HepG2 (cell line): Measurements from ENCODE around the gene PTAR1. TPM values are rescaled to one million over a fixed set of nuclear protein-coding genes. Genes with fewer than 3 reads are reported as not detected.

Experiments
- ATAC-seq: fragments of 200-7000 bp; cut with Tn5 transposase; 3 replicates; pipeline ENCODE4 v1.9.1; 2020; ENCODE audit warnings: mild to moderate bottlenecking, moderate library complexity
- BruUV-seq: library from RNA; stranded (reverse); fragments of 400-500 nt; replicated peaks from 2 replicates; lab custom pipeline; 2021; lab: Mats Ljungman, UMichigan
- CTCF ChIA-PET: fragments of 300-600 bp; formaldehyde crosslinking; extraction: SDS; loops from one replicate; lab custom pipeline; 2021; ENCODE audit warnings: low total read pairs, inconsistent platforms, low intra/inter-chr PET ratio; lab: Yijun Ruan, JAX
- POLR2A ChIA-PET: fragments of 350-600 bp; sonication (Branson Sonifier 250); formaldehyde crosslinking; loops from one replicate; lab custom pipeline; 2020; ENCODE audit warnings: antibody characterized with exemption, inconsistent platforms; lab: Yijun Ruan, JAX
- DNase-seq: peaks from one replicate; pipeline ENCODE4 v3.0.0-alpha.2; 2015; ENCODE audit warnings: low spot score
- FAIRE-seq: peaks from 3 replicates; lab custom pipeline; 2011; peaks lifted over from hg19 to GRCh38; lab: Jason Lieb, UNC
- H2AFZ ChIP-seq: one replicate; pipeline ENCODE4 v1.6.1; 2011; ENCODE audit warnings: low read length, inconsistent platforms
- H3K27ac ChIP-seq: fragments of 300-600 bp; 3 replicates; pipeline ENCODE4 v1.8.0; 2011; ENCODE audit warnings: mixed run types, mild to moderate bottlenecking, mixed read lengths, low read length, inconsistent platforms; ENCODE audit not compliant: insufficient read depth; ENCODE audit errors: extremely low read length
- H3K27me3 ChIP-seq, 2 experiments: fragments of 200-600 bp in 1 of 2; 2 replicates in 1 of 2; 3 replicates in 1 of 2; pipeline versions ENCODE4 v1.6.0 to v1.8.0; 2011; ENCODE audit warnings: low read length in 2 of 2, mild to moderate bottlenecking in 2 of 2, moderate library complexity in 2 of 2, inconsistent platforms in 1 of 2; ENCODE audit not compliant: insufficient read depth in 2 of 2, control insufficient read depth in 1 of 2
- H3K36me3 ChIP-seq, 2 experiments: fragments of 200-600 bp in 1 of 2; replicated peaks in 1 of 2; 2 replicates in 1 of 2; 3 replicates in 1 of 2; pipeline versions ENCODE4 v1.5.1 to v1.8.0; 2011; ENCODE audit warnings: low read length in 2 of 2, inconsistent platforms in 1 of 2; ENCODE audit not compliant: insufficient read depth in 2 of 2, control insufficient read depth in 1 of 2
- H3K4me1 ChIP-seq: 2 replicates; pipeline ENCODE4 v1.5.1; 2012; ENCODE audit warnings: low read length, inconsistent platforms; ENCODE audit not compliant: insufficient read depth
- H3K4me2 ChIP-seq: 2 replicates; pipeline ENCODE4 v1.6.0; 2011; ENCODE audit warnings: low read depth, low read length, inconsistent platforms
- H3K4me3 ChIP-seq, 3 experiments: fragments of 200-600 bp in 1 of 3; sonication (generic), shearing (Covaris generic) in 1 of 3; replicated peaks in 1 of 3; 2 replicates each; pipeline ENCODE4 v1.5.1; 2011 to 2016; ENCODE audit warnings: low read length in 3 of 3, inconsistent platforms in 2 of 3, low read depth in 2 of 3, mild to moderate bottlenecking in 2 of 3, control low read depth in 1 of 3, mixed read lengths in 1 of 3; ENCODE audit not compliant: insufficient read depth in 1 of 3
- H3K79me2 ChIP-seq: one replicate; pipeline ENCODE4 v1.6.1; 2011; ENCODE audit warnings: low read length, inconsistent platforms; ENCODE audit not compliant: insufficient read depth
- H3K9ac ChIP-seq: 2 replicates; pipeline ENCODE4 v1.6.0; 2011; ENCODE audit warnings: mild to moderate bottlenecking, low read depth, low read length, inconsistent platforms; ENCODE audit not compliant: insufficient read depth
- H3K9me3 ChIP-seq: 2 replicates; pipeline ENCODE4 v1.5.1; 2012; ENCODE audit warnings: mild to moderate bottlenecking, low read length
- H4K20me1 ChIP-seq: 2 replicates; pipeline ENCODE4 v1.6.0; 2011; ENCODE audit warnings: inconsistent platforms, mild to moderate bottlenecking, low read length, moderate library complexity; ENCODE audit not compliant: insufficient read depth
- EP300 ChIP-seq, 3 experiments: sonication (generic) in 1 of 3; formaldehyde crosslinking in 1 of 3; IDR thresholded peaks; 2 replicates each; pipeline versions ENCODE4 v1.5.1 to v1.6.1; 2011 to 2020; ENCODE audit warnings: low read depth in 2 of 3, low read length in 2 of 3, borderline replicate concordance in 1 of 3, improper control_type of control experiment in 1 of 3, mild to moderate bottlenecking in 1 of 3, missing genetic modification reagents in 1 of 3, moderate library complexity in 1 of 3
- PCBP2 ChIP-seq: fragments of 200-400 bp; formaldehyde crosslinking; optimal IDR thresholded peaks from 2 replicates; pipeline ENCODE3; 2018; ENCODE audit warnings: low read length, low read depth; ENCODE audit not compliant: poor library complexity, severe bottlenecking
- TBP ChIP-seq: sonication (generic); formaldehyde crosslinking; IDR thresholded peaks from 2 replicates; pipeline ENCODE4 v1.5.0; 2020; ENCODE audit warnings: missing genetic modification reagents
- WGBS: methylation state at CpG from one replicate; pipeline ENCODE4 v1.1.6; 2017; ENCODE audit warnings: low lambda C conversion rate; 5-methylcytosine and 5-hydroxymethylcytosine counted together
- in situ Hi-C: cut with HindIII; loops from 2 replicates; pipeline ENCODE4 v1.10.0; 2017; ENCODE audit warnings: low pct_unique_long_range_greater_than_20kb; ENCODE audit not compliant: extremely low pct_ligation_motif_present
- intact Hi-C: fragments of 100-400 bp; cut with micrococcal nuclease; formaldehyde crosslinking; loops from one replicate; pipeline ENCODE4 v1.10.0; 2022; ENCODE audit not compliant: unreplicated experiment
- polyA plus RNA-seq, 8 experiments: library from polyadenylated mRNA; depleted of rRNA in 3 of 8; stranded (reverse) in 7 of 8; unstranded in 1 of 8; fragments of >200 nt; fragmentation: Illumina TruSeq in 4 of 8; extraction: Trizol in 4 of 8; gene quantifications; 2 replicates each; pipeline versions ENCODE4 v1.2.1 to v1.2.3, GENCODE V29; 2011 to 2016; ENCODE audit warnings: low read depth in 4 of 8, missing spikeins in 1 of 8, mixed read lengths in 1 of 8; ENCODE audit not compliant: insufficient read depth in 1 of 8
- total RNA-seq, 5 experiments: library from RNA; depleted of rRNA; stranded (reverse); fragments of >200 nt; fragmentation: Illumina TruSeq; extraction: Trizol; gene quantifications; 2 replicates each; pipeline ENCODE4 v1.2.3, GENCODE V29; 2016; ENCODE audit warnings: low read depth in 1 of 5
- TF ChIP-seq, protein P1 (sequence below): sonication (generic); formaldehyde crosslinking; IDR thresholded peaks from 2 replicates; pipeline ENCODE4 v1.8.0; 2022; ENCODE audit warnings: missing genetic modification reagents, mild to moderate bottlenecking, moderate library complexity, borderline replicate concordance
- TF ChIP-seq, protein P2 (sequence below): sonication (generic); formaldehyde crosslinking; IDR thresholded peaks from 2 replicates; pipeline ENCODE4 v1.8.0; 2022; ENCODE audit warnings: missing genetic modification reagents, mild to moderate bottlenecking, borderline replicate concordance
- TF ChIP-seq, protein P3 (sequence below): sonication (generic); formaldehyde crosslinking; IDR thresholded peaks from 2 replicates; pipeline ENCODE4 v1.4.0; 2020; ENCODE audit warnings: missing genetic modification reagents
- TF ChIP-seq, protein P4 (sequence below): sonication (generic); formaldehyde crosslinking; IDR thresholded peaks from 2 replicates; pipeline ENCODE4 v1.5.1; 2020; ENCODE audit warnings: mild to moderate bottlenecking, missing genetic modification reagents, moderate library complexity
- TF ChIP-seq, protein P5 (sequence below): IDR thresholded peaks from 2 replicates; pipeline ENCODE4 v1.6.1; 2016

The PTAR1 gene
- total and polyA plus RNA-seq, 2 of the 13 experiments (the other 11 are each of a cell fraction or from before 2014, with no cell fraction given) = 26.5 to 42.1 TPM

DNA sequence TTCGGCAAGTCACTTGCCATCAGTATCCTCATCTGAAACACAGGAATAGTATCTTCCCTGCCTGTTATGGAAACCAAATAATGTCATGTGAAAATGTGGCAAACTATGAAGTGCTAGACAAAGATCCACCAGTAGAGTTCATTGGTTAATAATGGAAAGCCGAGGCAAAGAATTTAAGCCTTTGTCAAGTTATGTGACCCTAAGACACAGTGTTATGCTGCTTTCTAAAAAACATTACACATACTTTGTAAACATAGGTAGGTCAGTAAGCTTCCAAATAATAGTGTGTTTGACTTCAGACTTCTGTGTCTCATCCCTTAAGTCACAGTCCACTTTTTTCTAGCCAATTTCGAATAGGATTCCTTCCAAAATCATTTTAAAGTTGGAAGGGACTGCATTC lies 6.0 kb downstream of the PTAR1 start (continued):
- TF ChIP-seq, protein P1, sequence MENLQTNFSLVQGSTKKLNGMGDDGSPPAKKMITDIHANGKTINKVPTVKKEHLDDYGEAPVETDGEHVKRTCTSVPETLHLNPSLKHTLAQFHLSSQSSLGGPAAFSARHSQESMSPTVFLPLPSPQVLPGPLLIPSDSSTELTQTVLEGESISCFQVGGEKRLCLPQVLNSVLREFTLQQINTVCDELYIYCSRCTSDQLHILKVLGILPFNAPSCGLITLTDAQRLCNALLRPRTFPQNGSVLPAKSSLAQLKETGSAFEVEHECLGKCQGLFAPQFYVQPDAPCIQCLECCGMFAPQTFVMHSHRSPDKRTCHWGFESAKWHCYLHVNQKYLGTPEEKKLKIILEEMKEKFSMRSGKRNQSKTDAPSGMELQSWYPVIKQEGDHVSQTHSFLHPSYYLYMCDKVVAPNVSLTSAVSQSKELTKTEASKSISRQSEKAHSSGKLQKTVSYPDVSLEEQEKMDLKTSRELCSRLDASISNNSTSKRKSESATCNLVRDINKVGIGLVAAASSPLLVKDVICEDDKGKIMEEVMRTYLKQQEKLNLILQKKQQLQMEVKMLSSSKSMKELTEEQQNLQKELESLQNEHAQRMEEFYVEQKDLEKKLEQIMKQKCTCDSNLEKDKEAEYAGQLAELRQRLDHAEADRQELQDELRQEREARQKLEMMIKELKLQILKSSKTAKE (CRISPR knock-in tag) = no peak

- ATAC-seq (no peak), DNase-seq (no peak), FAIRE-seq (no peak)
- no TSS peak for BruUV-seq
- ChIA-PET POLR2A (interaction anchor here (1.2 to 4.2 kb wide), 2 partner anchors 9 to 10 kb away, joined by 5 to 31 read pairs; partner anchors contain the start of gene PTAR1), CTCF (no interaction called here)
- no peak overlapping the region for H3K4me2 ChIP-seq
- peaks cover 6% of the 10 kb centered on the region; the same call in 1 of the 2 replicates for H4K20me1 ChIP-seq
- H3K27me3 ChIP-seq = no peaks in the 10 kb centered on the region
- no peaks in the 10 kb centered on the region for H3K9me3 ChIP-seq
- no peak overlapping the region for H3K4me3 ChIP-seq
- peaks cover 77% of the 10 kb centered on the region for H3K79me2 ChIP-seq
- H3K27ac ChIP-seq = peak overlapping the region; percentile 69
- H3K9ac ChIP-seq = no peak overlapping the region
- no peak overlapping the region for H2AFZ ChIP-seq
- peaks cover 97% of the 10 kb centered on the region for H3K4me1 ChIP-seq
- 90% methylated on average over 2 of the region's 2 CpGs for WGBS
- peaks cover 0 to 29% of the 10 kb centered on the region in 2 experiments; a peak in 1 of 5 replicates for H3K36me3 ChIP-seq
- intact Hi-C loops = no loop called here
- in situ Hi-C loops = no loop called here
- TF ChIP-seq, protein P2, sequence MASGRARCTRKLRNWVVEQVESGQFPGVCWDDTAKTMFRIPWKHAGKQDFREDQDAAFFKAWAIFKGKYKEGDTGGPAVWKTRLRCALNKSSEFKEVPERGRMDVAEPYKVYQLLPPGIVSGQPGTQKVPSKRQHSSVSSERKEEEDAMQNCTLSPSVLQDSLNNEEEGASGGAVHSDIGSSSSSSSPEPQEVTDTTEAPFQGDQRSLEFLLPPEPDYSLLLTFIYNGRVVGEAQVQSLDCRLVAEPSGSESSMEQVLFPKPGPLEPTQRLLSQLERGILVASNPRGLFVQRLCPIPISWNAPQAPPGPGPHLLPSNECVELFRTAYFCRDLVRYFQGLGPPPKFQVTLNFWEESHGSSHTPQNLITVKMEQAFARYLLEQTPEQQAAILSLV (CRISPR knock-in tag) = no peak
- TF ChIP-seq, protein P3, sequence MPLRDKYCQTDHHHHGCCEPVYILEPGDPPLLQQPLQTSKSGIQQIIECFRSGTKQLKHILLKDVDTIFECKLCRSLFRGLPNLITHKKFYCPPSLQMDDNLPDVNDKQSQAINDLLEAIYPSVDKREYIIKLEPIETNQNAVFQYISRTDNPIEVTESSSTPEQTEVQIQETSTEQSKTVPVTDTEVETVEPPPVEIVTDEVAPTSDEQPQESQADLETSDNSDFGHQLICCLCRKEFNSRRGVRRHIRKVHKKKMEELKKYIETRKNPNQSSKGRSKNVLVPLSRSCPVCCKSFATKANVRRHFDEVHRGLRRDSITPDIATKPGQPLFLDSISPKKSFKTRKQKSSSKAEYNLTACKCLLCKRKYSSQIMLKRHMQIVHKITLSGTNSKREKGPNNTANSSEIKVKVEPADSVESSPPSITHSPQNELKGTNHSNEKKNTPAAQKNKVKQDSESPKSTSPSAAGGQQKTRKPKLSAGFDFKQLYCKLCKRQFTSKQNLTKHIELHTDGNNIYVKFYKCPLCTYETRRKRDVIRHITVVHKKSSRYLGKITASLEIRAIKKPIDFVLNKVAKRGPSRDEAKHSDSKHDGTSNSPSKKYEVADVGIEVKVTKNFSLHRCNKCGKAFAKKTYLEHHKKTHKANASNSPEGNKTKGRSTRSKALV = no peak
- TF ChIP-seq PCBP2 (no peak), TBP (CRISPR knock-in tag) (no peak), EP300 (IDR thresholded peaks at IDR 0.05; ENCODE audit: low read depth in 2 of 2, low read length in 2 of 2) (no peak), EP300 (CRISPR knock-in tag; IDR thresholded peaks at IDR 0.05; ENCODE audit: borderline replicate concordance) (no peak)
- TF ChIP-seq, protein P4, sequence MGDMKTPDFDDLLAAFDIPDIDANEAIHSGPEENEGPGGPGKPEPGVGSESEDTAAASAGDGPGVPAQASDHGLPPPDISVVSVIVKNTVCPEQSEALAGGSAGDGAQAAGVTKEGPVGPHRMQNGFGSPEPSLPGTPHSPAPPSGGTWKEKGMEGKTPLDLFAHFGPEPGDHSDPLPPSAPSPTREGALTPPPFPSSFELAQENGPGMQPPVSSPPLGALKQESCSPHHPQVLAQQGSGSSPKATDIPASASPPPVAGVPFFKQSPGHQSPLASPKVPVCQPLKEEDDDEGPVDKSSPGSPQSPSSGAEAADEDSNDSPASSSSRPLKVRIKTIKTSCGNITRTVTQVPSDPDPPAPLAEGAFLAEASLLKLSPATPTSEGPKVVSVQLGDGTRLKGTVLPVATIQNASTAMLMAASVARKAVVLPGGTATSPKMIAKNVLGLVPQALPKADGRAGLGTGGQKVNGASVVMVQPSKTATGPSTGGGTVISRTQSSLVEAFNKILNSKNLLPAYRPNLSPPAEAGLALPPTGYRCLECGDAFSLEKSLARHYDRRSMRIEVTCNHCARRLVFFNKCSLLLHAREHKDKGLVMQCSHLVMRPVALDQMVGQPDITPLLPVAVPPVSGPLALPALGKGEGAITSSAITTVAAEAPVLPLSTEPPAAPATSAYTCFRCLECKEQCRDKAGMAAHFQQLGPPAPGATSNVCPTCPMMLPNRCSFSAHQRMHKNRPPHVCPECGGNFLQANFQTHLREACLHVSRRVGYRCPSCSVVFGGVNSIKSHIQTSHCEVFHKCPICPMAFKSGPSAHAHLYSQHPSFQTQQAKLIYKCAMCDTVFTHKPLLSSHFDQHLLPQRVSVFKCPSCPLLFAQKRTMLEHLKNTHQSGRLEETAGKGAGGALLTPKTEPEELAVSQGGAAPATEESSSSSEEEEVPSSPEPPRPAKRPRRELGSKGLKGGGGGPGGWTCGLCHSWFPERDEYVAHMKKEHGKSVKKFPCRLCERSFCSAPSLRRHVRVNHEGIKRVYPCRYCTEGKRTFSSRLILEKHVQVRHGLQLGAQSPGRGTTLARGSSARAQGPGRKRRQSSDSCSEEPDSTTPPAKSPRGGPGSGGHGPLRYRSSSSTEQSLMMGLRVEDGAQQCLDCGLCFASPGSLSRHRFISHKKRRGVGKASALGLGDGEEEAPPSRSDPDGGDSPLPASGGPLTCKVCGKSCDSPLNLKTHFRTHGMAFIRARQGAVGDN = no peak
- TF ChIP-seq, protein P5, sequence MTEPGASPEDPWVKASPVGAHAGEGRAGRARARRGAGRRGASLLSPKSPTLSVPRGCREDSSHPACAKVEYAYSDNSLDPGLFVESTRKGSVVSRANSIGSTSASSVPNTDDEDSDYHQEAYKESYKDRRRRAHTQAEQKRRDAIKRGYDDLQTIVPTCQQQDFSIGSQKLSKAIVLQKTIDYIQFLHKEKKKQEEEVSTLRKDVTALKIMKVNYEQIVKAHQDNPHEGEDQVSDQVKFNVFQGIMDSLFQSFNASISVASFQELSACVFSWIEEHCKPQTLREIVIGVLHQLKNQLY (CRISPR knock-in tag) = no peak
Measured at GRCh38 chr9:69750085-69750484, 9.7 kb downstream of the PTAR1 start.
